ENCODE results near the gene ZNF660.
"Not testable (repeated sequence)": the region's sequence is repeated elsewhere in the genome, so short reads cannot be mapped to it uniquely, and the experiment has no call there.

Gene ZNF660

DNA sequence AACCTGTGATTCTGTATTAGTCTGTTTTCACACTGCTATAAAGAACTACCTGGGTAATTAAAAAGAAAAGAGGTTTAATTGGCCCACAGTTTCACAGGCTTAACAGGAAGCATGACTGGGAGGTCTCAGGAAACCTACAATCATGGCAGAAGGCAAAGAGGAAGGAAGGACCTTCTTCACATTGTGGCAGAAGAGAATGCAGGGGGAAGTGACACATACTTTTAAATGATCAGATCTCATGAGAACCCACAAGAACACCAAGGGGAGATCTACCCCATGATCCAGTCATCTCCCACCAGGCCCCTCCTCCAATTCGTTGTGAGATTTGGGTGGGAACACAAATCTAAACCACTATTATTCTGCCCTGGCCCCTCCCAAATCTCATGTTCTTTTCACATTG lies 23.7 kb upstream of the ZNF660 start:
- Mint-ChIP-seq H3K27me3 (ENCODE audit: low read depth) (no peaks in the 10 kb centered on the region), H3K4me1 (peaks cover 14% of the 10 kb centered on the region), H3K36me3 (ENCODE audit: low read depth) (peaks cover 99% of the 10 kb centered on the region), H3K4me3 (no peak overlapping the region), H3K9me3 (peaks cover 52% of the 10 kb centered on the region), H3K27ac (no peak overlapping the region)
- TF ChIP-seq, protein P1, sequence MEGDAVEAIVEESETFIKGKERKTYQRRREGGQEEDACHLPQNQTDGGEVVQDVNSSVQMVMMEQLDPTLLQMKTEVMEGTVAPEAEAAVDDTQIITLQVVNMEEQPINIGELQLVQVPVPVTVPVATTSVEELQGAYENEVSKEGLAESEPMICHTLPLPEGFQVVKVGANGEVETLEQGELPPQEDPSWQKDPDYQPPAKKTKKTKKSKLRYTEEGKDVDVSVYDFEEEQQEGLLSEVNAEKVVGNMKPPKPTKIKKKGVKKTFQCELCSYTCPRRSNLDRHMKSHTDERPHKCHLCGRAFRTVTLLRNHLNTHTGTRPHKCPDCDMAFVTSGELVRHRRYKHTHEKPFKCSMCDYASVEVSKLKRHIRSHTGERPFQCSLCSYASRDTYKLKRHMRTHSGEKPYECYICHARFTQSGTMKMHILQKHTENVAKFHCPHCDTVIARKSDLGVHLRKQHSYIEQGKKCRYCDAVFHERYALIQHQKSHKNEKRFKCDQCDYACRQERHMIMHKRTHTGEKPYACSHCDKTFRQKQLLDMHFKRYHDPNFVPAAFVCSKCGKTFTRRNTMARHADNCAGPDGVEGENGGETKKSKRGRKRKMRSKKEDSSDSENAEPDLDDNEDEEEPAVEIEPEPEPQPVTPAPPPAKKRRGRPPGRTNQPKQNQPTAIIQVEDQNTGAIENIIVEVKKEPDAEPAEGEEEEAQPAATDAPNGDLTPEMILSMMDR (IDR thresholded peaks at IDR 0.05; ENCODE audit: unreplicated experiment in 3 of 3) = no peak

- TF ChIP-seq, protein P1 (IDR thresholded peaks at IDR 0.05; ENCODE audit: unreplicated experiment in 3 of 3) = no peak
- Mint-ChIP-seq H3K9me3 (peaks cover 55% of the 10 kb centered on the region), H3K4me3 (no peak overlapping the region), H3K27me3 (ENCODE audit: low read depth) (no peaks in the 10 kb centered on the region), H3K27ac (no peak overlapping the region), H3K36me3 (ENCODE audit: low read depth) (peaks cover 99% of the 10 kb centered on the region), H3K4me1 (peaks cover 7% of the 10 kb centered on the region)
These were observed 22.6 kb upstream of the ZNF660 start for GRCh38 chr3:44562147-44562546.

DNA sequence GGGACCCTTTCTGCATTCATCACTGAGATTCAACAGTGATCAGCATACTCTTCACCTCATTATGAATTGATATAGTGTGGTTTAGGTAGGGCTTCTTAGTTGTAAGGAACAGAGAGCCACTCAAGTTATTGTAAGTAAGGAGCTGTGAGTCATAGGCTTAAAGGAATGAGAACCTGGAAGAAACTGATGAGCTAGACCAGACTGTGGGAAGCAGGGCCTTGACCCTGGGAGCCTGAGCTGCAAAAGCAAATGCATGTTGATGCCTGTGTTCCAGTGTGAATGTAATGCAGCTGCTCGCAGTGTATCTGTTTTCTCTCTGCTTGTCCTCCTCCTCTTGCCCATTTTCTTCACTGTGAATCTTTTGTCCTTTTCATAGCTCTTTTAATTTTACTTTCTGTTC lies 16.2 kb upstream of the ZNF660 start:
- H3K27me3 Mint-ChIP-seq (ENCODE audit: low read depth) = no peaks in the 10 kb centered on the region
- H3K36me3 Mint-ChIP-seq (ENCODE audit: low read depth) = peaks cover 99% of the 10 kb centered on the region
- H3K9me3 Mint-ChIP-seq = peaks cover 73% of the 10 kb centered on the region
- TF ChIP-seq, protein P1 (IDR thresholded peaks at IDR 0.05; ENCODE audit: unreplicated experiment in 3 of 3) = no peak
- H3K27ac Mint-ChIP-seq = no peak overlapping the region
- H3K4me3 Mint-ChIP-seq = no peak overlapping the region
- no peaks in the 10 kb centered on the region for H3K4me1 Mint-ChIP-seq

DNA sequence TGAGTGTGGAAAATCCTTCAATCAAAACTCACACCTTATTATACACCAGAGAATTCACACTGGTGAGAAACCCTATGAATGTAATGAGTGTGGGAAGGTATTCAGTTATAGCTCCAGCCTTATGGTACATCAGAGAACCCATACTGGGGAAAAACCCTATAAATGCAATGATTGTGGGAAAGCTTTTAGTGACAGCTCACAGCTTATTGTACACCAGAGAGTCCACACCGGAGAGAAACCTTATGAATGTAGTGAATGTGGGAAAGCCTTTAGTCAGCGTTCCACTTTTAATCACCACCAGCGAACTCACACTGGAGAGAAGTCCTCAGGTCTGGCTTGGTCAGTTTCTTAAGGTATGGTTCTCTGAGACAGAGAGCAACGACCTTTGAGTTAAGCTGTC lies 13.7 kb upstream of the ZNF660 start:
- TF ChIP-seq, protein P1 (IDR thresholded peaks at IDR 0.05; ENCODE audit: unreplicated experiment in 3 of 3) = no peak
- H3K27ac Mint-ChIP-seq = no peak overlapping the region
- H3K4me1 Mint-ChIP-seq = peaks cover under 1% of the 10 kb centered on the region
- no peaks in the 10 kb centered on the region for H3K27me3 Mint-ChIP-seq (ENCODE audit: low read depth)
- H3K4me3 Mint-ChIP-seq = no peak overlapping the region
- H3K36me3 Mint-ChIP-seq (ENCODE audit: low read depth) = peaks cover 92% of the 10 kb centered on the region
- peaks cover 59% of the 10 kb centered on the region for H3K9me3 Mint-ChIP-seq

GRCh38 chr3:44576613-44577012 lies 8.2 kb upstream of the ZNF660 start:
- H3K27me3 Mint-ChIP-seq (ENCODE audit: low read depth) = peaks cover 3% of the 10 kb centered on the region
- no peak overlapping the region for H3K4me3 Mint-ChIP-seq
- peaks cover 86% of the 10 kb centered on the region for H3K36me3 Mint-ChIP-seq (ENCODE audit: low read depth)
- peaks cover 6% of the 10 kb centered on the region for H3K4me1 Mint-ChIP-seq
- H3K9me3 Mint-ChIP-seq = peaks cover 17% of the 10 kb centered on the region
- TF ChIP-seq, protein P1 (IDR thresholded peaks at IDR 0.05; ENCODE audit: unreplicated experiment in 3 of 3) = no peak
- H3K27ac Mint-ChIP-seq = no peak overlapping the region

- H3K9me3 Mint-ChIP-seq; H3K27me3 Mint-ChIP-seq (ENCODE audit: low read depth); H3K4me3 Mint-ChIP-seq; H3K4me1 Mint-ChIP-seq; H3K27ac Mint-ChIP-seq: not testable (repeated sequence)
- peaks cover 85% of the 10 kb centered on the region for H3K36me3 Mint-ChIP-seq (ENCODE audit: low read depth)
These were observed 7.3 kb upstream of the ZNF660 start for GRCh38 chr3:44577354-44577952.

DNA sequence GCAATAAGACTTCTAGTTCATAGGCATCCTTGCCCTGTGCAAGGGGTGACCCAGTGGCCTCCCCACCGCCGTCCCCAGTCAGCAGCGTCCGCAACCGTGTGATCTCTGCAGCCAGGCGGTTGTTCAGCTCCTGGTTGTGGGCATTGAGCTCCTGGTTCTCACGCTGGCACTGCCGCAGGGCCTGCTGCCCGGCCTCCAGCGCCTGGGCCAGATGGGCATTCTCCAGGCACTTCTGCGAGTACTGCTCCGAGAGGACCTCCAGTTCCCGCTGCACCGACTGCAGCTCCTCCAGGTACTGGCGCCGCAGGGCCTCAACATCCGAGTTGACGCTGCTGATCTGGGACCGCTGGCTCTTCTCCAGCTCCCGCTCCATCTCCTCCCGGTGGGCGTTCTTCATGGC lies 6.4 kb upstream of the ZNF660 start:
- peaks cover 77% of the 10 kb centered on the region for H3K36me3 Mint-ChIP-seq (ENCODE audit: low read depth)
- not testable (repeated sequence) for H3K27ac Mint-ChIP-seq; H3K4me3 Mint-ChIP-seq; H3K9me3 Mint-ChIP-seq; H3K27me3 Mint-ChIP-seq (ENCODE audit: low read depth); H3K4me1 Mint-ChIP-seq

GRCh38 chr3:44578924-44579515 lies 5.7 kb upstream of the ZNF660 start:
- H3K36me3 Mint-ChIP-seq (ENCODE audit: low read depth) = peaks cover 74% of the 10 kb centered on the region

DNA sequence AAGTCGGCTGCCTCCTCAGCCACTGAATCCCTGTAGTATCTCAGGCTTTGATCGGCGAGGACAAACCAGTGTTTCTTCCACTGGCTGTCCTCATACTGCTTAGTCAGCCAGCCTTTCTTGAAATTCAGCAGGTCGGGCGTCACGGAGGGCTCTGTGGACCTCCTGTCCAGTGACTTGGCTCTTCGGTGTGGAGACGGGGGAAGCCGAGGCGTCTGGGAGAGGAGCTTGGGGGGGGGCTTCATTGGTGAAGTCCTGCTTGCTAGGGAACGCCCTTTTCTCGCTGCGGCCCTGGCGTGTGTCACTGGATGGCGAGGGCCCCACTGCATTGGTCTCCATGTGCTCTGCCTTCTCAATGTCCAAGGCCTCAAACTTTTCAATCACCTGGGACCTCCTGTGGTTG lies 5.0 kb upstream of the ZNF660 start:
- Mint-ChIP-seq H3K36me3 (ENCODE audit: low read depth) (peaks cover 70% of the 10 kb centered on the region), H3K4me1 (peaks cover 14% of the 10 kb centered on the region)
- not testable (repeated sequence) for H3K4me3 Mint-ChIP-seq; H3K9me3 Mint-ChIP-seq; H3K27ac Mint-ChIP-seq; H3K27me3 Mint-ChIP-seq (ENCODE audit: low read depth)

More at GRCh38 chr3:44578924-44579515, 5.7 kb upstream of the ZNF660 start:
- not testable (repeated sequence) for H3K27ac Mint-ChIP-seq; H3K27me3 Mint-ChIP-seq (ENCODE audit: low read depth); H3K9me3 Mint-ChIP-seq; H3K4me3 Mint-ChIP-seq; H3K4me1 Mint-ChIP-seq

DNA sequence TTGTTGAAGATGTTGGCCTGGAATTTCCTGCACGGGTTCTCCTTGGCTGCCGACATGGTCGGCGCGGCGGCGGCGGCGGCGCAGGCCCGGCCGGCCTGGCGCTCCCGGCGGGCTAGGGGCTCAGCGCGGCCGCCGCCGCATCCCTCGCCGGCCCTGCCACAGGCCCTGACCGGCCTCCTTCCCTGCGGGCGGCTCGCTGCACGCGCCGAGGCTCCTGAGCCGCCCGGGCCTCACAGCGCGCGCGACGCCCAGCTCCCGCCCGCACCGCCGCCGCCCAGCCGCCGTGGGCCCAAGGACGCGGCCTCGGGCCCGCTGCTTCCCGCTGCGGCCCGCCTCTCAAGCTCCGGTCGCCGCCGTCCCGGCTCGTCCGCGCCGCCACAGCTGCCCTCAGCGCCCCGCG lies 3.8 kb upstream of the ZNF660 start:
- not testable (repeated sequence) for H3K9me3 Mint-ChIP-seq
- peaks cover 76% of the 10 kb centered on the region for H3K36me3 Mint-ChIP-seq (ENCODE audit: low read depth)

More for the DNA sequence above, 3.8 kb upstream of the ZNF660 start:
- peaks cover 23% of the 10 kb centered on the region for H3K4me1 Mint-ChIP-seq
- not testable (repeated sequence) for H3K27ac Mint-ChIP-seq; H3K4me3 Mint-ChIP-seq; H3K27me3 Mint-ChIP-seq (ENCODE audit: low read depth)

Measured in nephron (organoid).